ENCODE data around the gene GATA3.

GRCh38 chr10:8116474-8116873 lies 62.0 kb downstream of the GATA3 start:
- TF ChIP-seq EZH2 (IDR thresholded peaks at IDR 0.05; ENCODE audit: insufficient read depth, poor library complexity, severe bottlenecking) = no peak
- TF ChIP-seq EZH2phosphoT487 (IDR thresholded peaks at IDR 0.05; ENCODE audit: insufficient read depth, low read depth) = no peak

Measured in GM23248 (cell line).